ENCODE results near the gene MPG. TPM values are rescaled to one million over a fixed set of nuclear protein-coding genes. Genes with fewer than 3 reads are reported as not detected.

The MPG gene
- total RNA-seq, 5 donors from 2014 or later (not counting 1 experiment from before 2014, with no cell fraction given) = 18.3 to 48.2 (median 38.7) TPM

DNA sequence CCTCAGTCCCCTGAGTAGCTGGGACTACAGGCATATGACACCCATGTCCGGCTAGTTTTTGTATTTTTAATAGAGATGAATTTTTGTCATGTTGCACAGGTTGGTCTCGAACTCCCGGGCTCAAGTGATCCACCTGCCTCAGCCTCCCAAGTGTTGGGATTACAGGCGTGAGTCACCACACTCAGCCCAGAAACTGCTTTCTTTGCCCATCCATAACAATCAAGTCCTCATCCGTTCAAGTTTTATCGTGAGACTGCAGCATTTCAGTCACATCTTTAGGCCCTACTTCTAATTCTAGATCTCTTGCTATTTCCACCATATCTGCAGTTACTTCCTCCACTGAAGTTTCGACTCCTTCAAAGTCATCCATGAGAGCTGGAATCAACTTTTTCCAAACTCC, 54.1 kb downstream of the MPG start:
- H3K4me1 Mint-ChIP-seq = peaks cover 31 to 43% (median 36%) of the 10 kb centered on the region in 3 donors
- Histone ChIP-seq H3K4me1 (ENCODE audit: control insufficient read depth in 1 of 2, extremely low read depth in 1 of 2, insufficient read depth in 2 of 2, low read length in 2 of 2) (peaks cover 7 to 18% of the 10 kb centered on the region in 2 experiments), H3K9me3 (no peaks in the 10 kb centered on the region), H3K4me3 (ENCODE audit: control insufficient read depth in 1 of 2, extremely low read depth in 1 of 2, low read length in 1 of 2) (no peak overlapping the region), H3K27ac (ENCODE audit: low read length) (no peak overlapping the region), H3K36me3 (ENCODE audit: control insufficient read depth in 2 of 2, extremely low read depth in 1 of 2, insufficient read depth in 1 of 2, low read length in 1 of 2) (no peaks in the 10 kb centered on the region), H3K27me3 (replicated peaks in 1 of 2; ENCODE audit: control insufficient read depth in 2 of 2, extremely low read depth in 1 of 2, insufficient read depth in 2 of 2, low read length in 1 of 2) (no peaks in the 10 kb centered on the region)
- WGBS (ENCODE audit: insufficient coverage) = 96% methylated on average over 6 of the region's 7 CpGs
- H3K9me3 Mint-ChIP-seq = no peaks in the 10 kb centered on the region
- H3K27ac Mint-ChIP-seq = no peak overlapping the region
- DNase-seq (no peak), ATAC-seq (replicated peaks in 1 of 4) (no peak)
- no peaks in the 10 kb centered on the region for H3K27me3 Mint-ChIP-seq
- H3K36me3 Mint-ChIP-seq = peaks cover 9% of the 10 kb centered on the region
- H3K4me3 Mint-ChIP-seq = no peak overlapping the region
- POLR2A ChIA-PET = no interaction called here
- CTCF ChIA-PET = no interaction called here

DNA sequence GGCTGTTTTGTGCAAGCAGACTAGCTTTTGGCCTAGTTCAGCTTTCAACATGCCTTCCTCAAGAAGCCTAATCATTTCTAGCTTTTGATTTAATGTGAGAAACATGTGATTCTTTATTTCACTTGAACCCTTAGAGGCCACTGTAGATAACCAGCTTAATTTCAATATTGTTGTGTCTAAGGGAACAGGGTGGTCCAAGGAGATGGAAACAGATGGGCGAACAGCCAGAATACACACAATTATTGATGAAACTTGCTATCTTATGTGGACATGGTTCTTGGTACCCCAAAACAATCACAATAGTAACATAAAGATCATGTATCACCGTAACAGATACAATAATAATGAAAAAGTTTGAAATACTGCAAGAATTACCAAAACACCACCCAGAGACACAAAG, 55.7 kb downstream of the MPG start:
- Histone ChIP-seq H3K9me3 (no peaks in the 10 kb centered on the region), H3K36me3 (ENCODE audit: control insufficient read depth in 2 of 2, extremely low read depth in 1 of 2, insufficient read depth in 1 of 2, low read length in 1 of 2) (no peaks in the 10 kb centered on the region), H3K27me3 (replicated peaks in 1 of 2; ENCODE audit: control insufficient read depth in 2 of 2, extremely low read depth in 1 of 2, insufficient read depth in 2 of 2, low read length in 1 of 2) (no peaks in the 10 kb centered on the region), H3K4me1 (ENCODE audit: control insufficient read depth in 1 of 2, extremely low read depth in 1 of 2, insufficient read depth in 2 of 2, low read length in 2 of 2) (peaks cover 9 to 28% of the 10 kb centered on the region in 2 experiments), H3K4me3 (ENCODE audit: control insufficient read depth in 1 of 2, extremely low read depth in 1 of 2, low read length in 1 of 2) (no peak overlapping the region), H3K27ac (ENCODE audit: low read length) (no peak overlapping the region)
- ATAC-seq (replicated peaks in 1 of 4) (no peak), DNase-seq (no peak)
- peaks cover 36 to 48% (median 37%) of the 10 kb centered on the region in 3 donors for H3K4me1 Mint-ChIP-seq
- H3K4me3 Mint-ChIP-seq = no peak overlapping the region
- H3K27ac Mint-ChIP-seq = no peak overlapping the region
- no peaks in the 10 kb centered on the region for H3K9me3 Mint-ChIP-seq
- POLR2A ChIA-PET = interaction anchor here in 1 of 2 donors (0.5 kb wide), 1 partner anchor 469 kb away, joined by 3 read pairs; no protein-coding TSS in a partner anchor
- peaks cover 9% of the 10 kb centered on the region for H3K36me3 Mint-ChIP-seq
- no peaks in the 10 kb centered on the region for H3K27me3 Mint-ChIP-seq
- CTCF ChIA-PET = no interaction called here
- WGBS (ENCODE audit: insufficient coverage) = no CpG with 5 or more reads among the region's 2 CpGs

Other genes starting within 250 kb of the MPG start
- gene POLR3K, start 24.6 kb upstream of the MPG start, total RNA-seq = 10 to 100 TPM; 11.1 to 24.3 (median 21.3) TPM
- gene SNRNP25, start 24.4 kb upstream of the MPG start, total RNA-seq = 10 to 100 TPM in 2 of 5 donors, 1 to 10 TPM in 3; 6.8 to 11.4 (median 9.0) TPM
- gene RHBDF1, start 5.6 kb upstream of the MPG start, total RNA-seq = under 1 TPM; 0.19 to 0.93 (median 0.53) TPM
- gene NPRL3, start 60.4 kb downstream of the MPG start, total RNA-seq = 10 to 100 TPM; 29.3 to 44.1 (median 39.2) TPM
- gene HBZ, start 74.4 kb downstream of the MPG start, total RNA-seq = under 1 TPM in 3 of 5 donors, not detected in 2; 0.51 to 0.76 (median 0.59) TPM
- gene HBM, start 87.8 kb downstream of the MPG start, total RNA-seq = not detected
- 10 to 100 TPM in 1 of 5 donors, not detected in 4; 13.2 TPM for gene HBA2, start 94.7 kb downstream of the MPG start, total RNA-seq
- gene HBA1, start 98.5 kb downstream of the MPG start, total RNA-seq = 1 to 10 TPM in 3 of 5 donors, not detected in 2; 5.5 to 6.4 (median 6.0) TPM
- gene HBQ1, start 102.2 kb downstream of the MPG start, total RNA-seq = not detected
- gene LUC7L, start 151.2 kb downstream of the MPG start, total RNA-seq = 100 to 1,000 TPM; 134 to 170 (median 158) TPM
- 10 to 100 TPM; 31.6 to 38.2 (median 36.1) TPM for gene FAM234A, start 156.6 kb downstream of the MPG start, total RNA-seq
- gene RGS11, start 197.7 kb downstream of the MPG start, total RNA-seq = under 1 TPM in 1 of 5 donors, not detected in 4; 0.54 TPM
- 1 to 10 TPM in 1 of 5 donors, under 1 TPM in 2, not detected in 2; 0.40 to 1.6 (median 0.59) TPM for gene ARHGDIG, start 202.4 kb downstream of the MPG start, total RNA-seq
- gene PDIA2, start 204.9 kb downstream of the MPG start, total RNA-seq = under 1 TPM in 3 of 5 donors, not detected in 2; 0.38 to 0.54 (median 0.53) TPM